Spleen (tissue), 11 donors: ENCODE measurements around the gene PVALEF. TPM values are rescaled to one million over a fixed set of nuclear protein-coding genes. Genes with fewer than 3 reads are reported as not detected.

Experiments
- DNase-seq: peaks from one replicate; pipeline ENCODE4 v3.0.0-alpha.2; 2020
- H3K27ac ChIP-seq, 8 donors: fragments of 200-600 bp; sonication (generic) in 7 of 8; 1 replicate in 4 of 8; 2 replicates in 4 of 8; pipeline versions ENCODE4 v1.5.0 to v1.8.0; 2016 to 2021; ENCODE audit warnings: inconsistent platforms in 4 of 8, mild to moderate bottlenecking in 4 of 8, moderate library complexity in 1 of 8
- H3K27me3 ChIP-seq, 7 donors: fragments of 200-600 bp; sonication (generic) in 6 of 7; replicated peaks in 1 of 7; 1 replicate in 4 of 7; 2 replicates in 3 of 7; pipeline versions ENCODE4 v1.5.0 to v1.8.0; 2016 to 2021; ENCODE audit warnings: inconsistent platforms in 3 of 7, mild to moderate bottlenecking in 1 of 7
- H3K36me3 ChIP-seq, 6 donors: fragments of 200-600 bp; sonication (generic) in 5 of 6; 1 replicate in 4 of 6; 2 replicates in 2 of 6; pipeline versions ENCODE4 v1.5.0 to v1.8.0; 2016 to 2021; ENCODE audit warnings: inconsistent platforms in 2 of 6
- H3K4me1 ChIP-seq, 6 donors: fragments of 200-600 bp; sonication (generic) in 5 of 6; 1 replicate in 3 of 6; 2 replicates in 3 of 6; pipeline versions ENCODE4 v1.5.0 to v1.8.0; 2016 to 2021; ENCODE audit warnings: inconsistent platforms in 3 of 6
- H3K4me3 ChIP-seq, 8 donors: fragments of 200-600 bp; sonication (generic) in 7 of 8; 1 replicate in 4 of 8; 2 replicates in 4 of 8; pipeline versions ENCODE4 v1.5.0 to v1.8.0; 2016 to 2021; ENCODE audit warnings: inconsistent platforms in 4 of 8, mild to moderate bottlenecking in 4 of 8, moderate library complexity in 2 of 8
- H3K9me3 ChIP-seq, 8 donors: fragments of 200-600 bp; sonication (generic) in 7 of 8; 1 replicate in 4 of 8; 2 replicates in 4 of 8; pipeline versions ENCODE4 v1.5.0 to v1.8.0; 2016 to 2021; ENCODE audit warnings: inconsistent platforms in 4 of 8
- CTCF ChIP-seq, 11 experiments: fragments of 200-600 bp in 7 of 11; fragments of 450-650 bp in 4 of 11; sonication (generic) in 4 of 11; IDR thresholded peaks in 8 of 11; conservative IDR thresholded peaks in 3 of 11; 1 replicate in 7 of 11; 2 replicates in 4 of 11; pipeline versions ENCODE4 v1.4.0 to v1.8.0; 2016 to 2021; ENCODE audit warnings: antibody characterized with exemption in 11 of 11, inconsistent platforms in 4 of 11, mild to moderate bottlenecking in 1 of 11
- POLR2A ChIP-seq, 3 donors: fragments of 450-650 bp; IDR thresholded peaks; one replicate each; pipeline ENCODE4 v1.5.1; 2017; ENCODE audit warnings: antibody characterized with exemption in 3 of 3, mild to moderate bottlenecking in 1 of 3
- POLR2AphosphoS5 ChIP-seq, 3 donors: sonication (generic); formaldehyde crosslinking; IDR thresholded peaks; one replicate each; pipeline ENCODE4 v1.5.1; 2017; ENCODE audit warnings: antibody characterized with exemption in 3 of 3
- WGBS, 5 donors: extraction: QIAGEN DNeasy Blood & Tissue Kit in 3 of 5; methylation state at CpG; one replicate each; pipeline versions ENCODE4 v1.1.5 to v1.1.7; 2013 to 2018; 5-methylcytosine and 5-hydroxymethylcytosine counted together
- intact Hi-C: fragments of 100-400 bp; cut with DNase I; formaldehyde crosslinking; loops from one replicate; pipeline ENCODE4 v1.15.0; 2023; ENCODE audit warnings: low total_unique reads
- polyA plus RNA-seq, 3 donors: library from polyadenylated mRNA; stranded (reverse); fragments of 200-250 nt; gene quantifications; one replicate each; pipeline ENCODE4 v1.2.1, GENCODE V29; 2013
- total RNA-seq, 7 donors: library from RNA; depleted of rRNA in 3 of 7; stranded (reverse); fragments of >200 nt in 3 of 7; fragmentation: NEBNext Ultra II Directional in 4 of 7; extraction: Animal tissue kit (Norgen Biotek cat#: 25700) in 4 of 7; gene quantifications; one replicate each; pipeline versions ENCODE4 v1.1.0 to v1.2.1, GENCODE V29; 2016 to 2021
- donor health status: healthy with polysubstance abuse.
- donor health status: DM: no; HTN: no; CAD: no; lungs with moderate emphysema.
- donor health status: DM: no; HTN: no; CAD: no.
- donor health status: Bipolar disorder and iron deficiency.
- donor health status: healthy.
- donor health status: DM: no; HTN: no; CAD: no.
- donor health status: DM: yes; HTN: yes; CAD: no.

PVALEF gene
- total and polyA plus RNA-seq, 10 donors = not detected

GRCh38 chr17:81117672-81118198 lies 47.6 kb upstream of the PVALEF start:
- intact Hi-C loops = no loop called here
- DNase-seq = no peak
- 72 to 79% (median 74%) methylated on average over 18 to 20 of the region's 20 CpGs for WGBS, 5 donors
- TF ChIP-seq POLR2AphosphoS5 (IDR thresholded peaks at IDR 0.05) (peak; percentile 61 to 75 (median 72)), CTCF (IDR thresholded peaks at IDR 0.05 in 8 of 11, conservative IDR thresholded peaks at IDR 0.05 in 3 of 11) (no peak)
- Histone ChIP-seq H3K9me3 (no peaks in the 10 kb centered on the region), H3K4me1 (peaks cover 0 to 52% (median 28%) of the 10 kb centered on the region in 6 donors), H3K36me3 (peaks cover 0 to 79% (median 8%) of the 10 kb centered on the region in 6 donors), H3K4me3 (no peak overlapping the region), H3K27ac (peak overlapping the region in 7 of 8 donors; percentile 38 to 76 (median 69)), H3K27me3 (peaks cover 0 to 2% (median 0%) of the 10 kb centered on the region in 7 donors)

- Histone ChIP-seq H3K9me3 (no peaks in the 10 kb centered on the region), H3K4me1 (peaks cover 0 to 43% (median 25%) of the 10 kb centered on the region in 6 donors), H3K4me3 (peak overlapping the region in 4 of 8 donors; percentile 21 to 60 (median 44)), H3K36me3 (peaks cover 0 to 88% (median 8%) of the 10 kb centered on the region in 6 donors), H3K27ac (peak overlapping the region in 7 of 8 donors; percentile 38 to 76 (median 69)), H3K27me3 (peaks cover 0 to 4% (median 0%) of the 10 kb centered on the region in 7 donors)
- no peak for TF ChIP-seq POLR2A (IDR thresholded peaks at IDR 0.05)
- intact Hi-C loops = no loop called here
- no peak for DNase-seq
- 26 to 65% (median 58%) methylated on average over 14 to 24 of the region's 24 CpGs for WGBS, 5 donors
Observed at GRCh38 chr17:81118308-81119221, 46.7 kb upstream of the PVALEF start.

- Histone ChIP-seq H3K27ac (peak overlapping the region in 2 of 8 donors; percentile 73 to 74), H3K36me3 (peaks cover 0 to 92% (median 8%) of the 10 kb centered on the region in 6 donors), H3K27me3 (peaks cover 0 to 4% (median 0%) of the 10 kb centered on the region in 7 donors), H3K4me3 (peak overlapping the region; percentile 15 to 60 (median 22)), H3K9me3 (no peaks in the 10 kb centered on the region), H3K4me1 (peaks cover 0 to 36% (median 25%) of the 10 kb centered on the region in 6 donors)
- 26 to 47% (median 38%) methylated on average over 43 to 89 of the region's 89 CpGs for WGBS, 5 donors
- DNase-seq = peak; percentile 88
- intact Hi-C loops = no loop called here
- TF ChIP-seq POLR2AphosphoS5 (IDR thresholded peaks at IDR 0.05) = peak; percentile 34 to 70 (median 50)
- peak in 1 of 11 experiments; percentile 12 for TF ChIP-seq CTCF (IDR thresholded peaks at IDR 0.05 in 8 of 11, conservative IDR thresholded peaks at IDR 0.05 in 3 of 11)
- no peak for TF ChIP-seq POLR2A (IDR thresholded peaks at IDR 0.05)
Observed at GRCh38 chr17:81119223-81120148, 45.8 kb upstream of the PVALEF start.

- peak overlapping the region in 1 of 8 donors; percentile 45 for H3K4me3 ChIP-seq
- TF ChIP-seq POLR2AphosphoS5 (IDR thresholded peaks at IDR 0.05) = no peak
- no peak for TF ChIP-seq CTCF (IDR thresholded peaks at IDR 0.05 in 8 of 11, conservative IDR thresholded peaks at IDR 0.05 in 3 of 11)
- no peak for TF ChIP-seq POLR2A (IDR thresholded peaks at IDR 0.05)
- H3K4me1 ChIP-seq = peaks cover 0 to 36% (median 25%) of the 10 kb centered on the region in 6 donors
- intact Hi-C loops = no loop called here
- peaks cover 0 to 4% (median 0%) of the 10 kb centered on the region in 7 donors for H3K27me3 ChIP-seq
- DNase-seq = no peak
- H3K27ac ChIP-seq = peak overlapping the region in 1 of 8 donors; percentile 74
- H3K9me3 ChIP-seq = no peaks in the 10 kb centered on the region
- 88 to 98% (median 88%) methylated on average over 31 to 33 of the region's 33 CpGs for WGBS, 5 donors
- peaks cover 0 to 92% (median 8%) of the 10 kb centered on the region in 6 donors for H3K36me3 ChIP-seq
Observed at GRCh38 chr17:81120149-81120484, 45.2 kb upstream of the PVALEF start.
